ENCODE results near the gene PDE4B. TPM values are rescaled to one million over a fixed set of nuclear protein-coding genes. Genes with fewer than 3 reads are reported as not detected.

Gene PDE4B
- total and polyA plus RNA-seq, 9 of the 15 experiments (the other 6 are each of a cell fraction or from before 2014, with no cell fraction given), result 0.09 TPM; not detected in 8

GRCh38 chr1:65818966-65819365 lies 26.3 kb downstream of the PDE4B start:
- Histone ChIP-seq H3K9me1 (ENCODE audit: control insufficient read depth, insufficient read depth, low read length) (no peaks in the 10 kb centered on the region), H4K20me1 (replicated peaks; ENCODE audit: control insufficient read depth, insufficient read depth, low read length) (no peaks in the 10 kb centered on the region), H3K4me1 (replicated peaks in 1 of 2; ENCODE audit: control insufficient read depth in 2 of 2, insufficient read depth in 2 of 2, low read length in 2 of 2) (peaks cover 0 to 3% of the 10 kb centered on the region in 2 experiments; a peak in 2 of 5 replicates), H3K4me3 (0 out of 2 replicates have a peak overlapping the region, but pooled peaks have one; percentile 16), H3K36me3 (ENCODE audit: control insufficient read depth, insufficient read depth, low read length) (no peaks in the 10 kb centered on the region), H3K27me3 (ENCODE audit: control insufficient read depth in 2 of 2, insufficient read depth in 2 of 2, low read length in 2 of 2) (no peaks in the 10 kb centered on the region), H2AFZ (ENCODE audit: low read depth, low read length) (peak overlapping the region; percentile 88), H3K79me2 (ENCODE audit: control insufficient read depth, insufficient read depth, low read length) (no peaks in the 10 kb centered on the region), H3K9me3 (replicated peaks; ENCODE audit: control insufficient read depth, insufficient read depth, low read depth, low read length) (no peaks in the 10 kb centered on the region), H3K27ac (ENCODE audit: extremely low read depth, low read depth, low read length) (no peak overlapping the region), H3K9ac (ENCODE audit: insufficient read depth in 1 of 2, low read depth in 2 of 2, low read length in 2 of 2) (peak overlapping the region in 1 of 2 experiments; percentile 23; a peak in 1 of 4 replicates), H3K4me2 (ENCODE audit: insufficient read depth, low read length) (peak overlapping the region; percentile 53)
- BruUV-seq (replicated peaks), result no TSS peak
- FAIRE-seq (no peak), ATAC-seq (peak; percentile 74), DNase-seq (ENCODE audit: extremely low read depth in 1 of 4, low spot score in 3 of 4) (no peak)
- ChIA-PET CTCF (ENCODE audit: low intra/inter-chr PET ratio) (no interaction called here), POLR2A (no interaction called here)
- in situ Hi-C loops (cut with MboI), result no loop called here
- intact Hi-C loops (cut with micrococcal nuclease), result no loop called here
- 0% methylated on average over 1 of the region's 1 CpG for WGBS (ENCODE audit: insufficient coverage, low coverage, missing lambda C conversion rate)
- TF ChIP-seq MAFK (IDR thresholded peaks at IDR 0.05; ENCODE audit: low read length), result no peak
- no peak for TF ChIP-seq TCF7L2 (IDR thresholded peaks at IDR 0.05; ENCODE audit: low read depth, low read length)
- no peak for TF ChIP-seq ZNF253 (CRISPR knock-in tag; conservative IDR thresholded peaks at IDR 0.05)
- TF ChIP-seq PML (IDR thresholded peaks at IDR 0.05; ENCODE audit: low read length), result no peak
- no peak for TF ChIP-seq MTA1 (IDR thresholded peaks at IDR 0.05; ENCODE audit: borderline replicate concordance)
- no peak for TF ChIP-seq TSC22D4 (tag; IDR thresholded peaks at IDR 0.05)
- TF ChIP-seq HLTF (IDR thresholded peaks at IDR 0.05), result no peak
- TF ChIP-seq MBD1 (CRISPR knock-in tag; IDR thresholded peaks at IDR 0.05), result no peak
- TF ChIP-seq RAD51 (IDR thresholded peaks at IDR 0.05; ENCODE audit: borderline replicate concordance, low read depth), result peak; percentile 59; the same call in 1 of the 2 replicates
- TF ChIP-seq USF2 (CRISPR knock-in tag; IDR thresholded peaks at IDR 0.05), result peak; percentile 55
- no peak for TF ChIP-seq ETS2 (tag; IDR thresholded peaks at IDR 0.05; ENCODE audit: borderline replicate concordance, poor library complexity, severe bottlenecking)
- TF ChIP-seq SREBF1 (IDR thresholded peaks at IDR 0.05; ENCODE audit: borderline replicate concordance, low read depth, low read length), result no peak
- TF ChIP-seq CSDE1 (IDR thresholded peaks at IDR 0.05), result no peak
- TF ChIP-seq TGIF2 (CRISPR knock-in tag; IDR thresholded peaks at IDR 0.05), result no peak
- TF ChIP-seq RBM17 (IDR thresholded peaks at IDR 0.05; ENCODE audit: borderline replicate concordance, low read depth, low read length), result no peak
- no peak for TF ChIP-seq HBP1 (CRISPR knock-in tag; IDR thresholded peaks at IDR 0.05)
- peak; percentile 10 for TF ChIP-seq NFYB (IDR thresholded peaks at IDR 0.05; ENCODE audit: extremely low read depth, insufficient read length)
